Osteocyte (in vitro differentiated cells): ENCODE measurements around the gene TOPAZ1. TPM values are rescaled to one million over a fixed set of nuclear protein-coding genes. Genes with fewer than 3 reads are reported as not detected.

Source experiments
- DNase-seq: peaks from one replicate; pipeline ENCODE4 v3.0.0; 2021; ENCODE audit warnings: mixed read lengths; ENCODE audit not compliant: unreplicated experiment; ENCODE audit errors: extremely low spot score
- H3K27ac Mint-ChIP-seq: one replicate; pipeline ENCODE4 v1.8.0; 2021; ENCODE audit warnings: mild to moderate bottlenecking, mixed read lengths; ENCODE audit not compliant: unreplicated experiment
- H3K27me3 Mint-ChIP-seq: one replicate; pipeline ENCODE4 v1.8.0; 2021; ENCODE audit warnings: mixed read lengths; ENCODE audit not compliant: unreplicated experiment
- H3K36me3 Mint-ChIP-seq: one replicate; pipeline ENCODE4 v1.8.0; 2021; ENCODE audit warnings: mixed read lengths; ENCODE audit not compliant: unreplicated experiment
- H3K4me1 Mint-ChIP-seq: one replicate; pipeline ENCODE4 v1.8.0; 2021; ENCODE audit warnings: mixed read lengths; ENCODE audit not compliant: unreplicated experiment
- H3K4me3 Mint-ChIP-seq: one replicate; pipeline ENCODE4 v1.8.0; 2021; ENCODE audit warnings: mild to moderate bottlenecking, moderate library complexity, mixed read lengths; ENCODE audit not compliant: unreplicated experiment
- H3K9me3 Mint-ChIP-seq: one replicate; pipeline ENCODE4 v1.8.0; 2021; ENCODE audit warnings: mixed read lengths; ENCODE audit not compliant: unreplicated experiment
- total RNA-seq: library from RNA; stranded (reverse); gene quantifications from 2 replicates; pipeline ENCODE4 v1.2.1, GENCODE V29; 2021
- TF ChIP-seq, protein P1 (sequence below): fragments of 200-600 bp; sonication (generic); IDR thresholded peaks from 2 replicates; pipeline ENCODE4 v1.5.0; 2021; ENCODE audit warnings: antibody characterized with exemption, mild to moderate bottlenecking, moderate library complexity

The TOPAZ1 gene
- total RNA-seq, 1 donor from 2014 or later = not detected

DNA sequence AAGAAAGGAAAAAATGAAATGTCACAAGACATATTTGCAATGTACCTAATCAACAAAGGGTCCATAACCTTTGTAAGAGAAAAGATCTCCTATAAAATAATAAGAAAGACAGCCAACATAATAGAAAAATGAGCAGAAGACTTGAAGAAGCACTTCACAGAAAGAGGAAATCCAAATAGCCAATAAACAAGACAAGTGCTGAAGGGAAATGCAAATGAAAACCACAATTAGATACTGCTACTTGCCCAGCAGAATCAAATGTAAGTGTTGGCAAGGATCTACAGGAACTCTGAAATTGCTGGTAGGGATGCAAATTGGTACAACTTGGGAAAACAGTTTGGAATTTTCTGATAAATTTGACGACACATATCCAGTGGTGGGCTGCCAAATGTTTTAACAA is 15.1 kb upstream of the TOPAZ1 start:
- Mint-ChIP-seq H3K27ac (no peak overlapping the region), H3K4me3 (no peak overlapping the region), H3K4me1 (peaks cover 4% of the 10 kb centered on the region), H3K36me3 (no peaks in the 10 kb centered on the region), H3K27me3 (peaks cover 36% of the 10 kb centered on the region), H3K9me3 (no peaks in the 10 kb centered on the region)
- DNase-seq = no peak
- TF ChIP-seq, protein P1, sequence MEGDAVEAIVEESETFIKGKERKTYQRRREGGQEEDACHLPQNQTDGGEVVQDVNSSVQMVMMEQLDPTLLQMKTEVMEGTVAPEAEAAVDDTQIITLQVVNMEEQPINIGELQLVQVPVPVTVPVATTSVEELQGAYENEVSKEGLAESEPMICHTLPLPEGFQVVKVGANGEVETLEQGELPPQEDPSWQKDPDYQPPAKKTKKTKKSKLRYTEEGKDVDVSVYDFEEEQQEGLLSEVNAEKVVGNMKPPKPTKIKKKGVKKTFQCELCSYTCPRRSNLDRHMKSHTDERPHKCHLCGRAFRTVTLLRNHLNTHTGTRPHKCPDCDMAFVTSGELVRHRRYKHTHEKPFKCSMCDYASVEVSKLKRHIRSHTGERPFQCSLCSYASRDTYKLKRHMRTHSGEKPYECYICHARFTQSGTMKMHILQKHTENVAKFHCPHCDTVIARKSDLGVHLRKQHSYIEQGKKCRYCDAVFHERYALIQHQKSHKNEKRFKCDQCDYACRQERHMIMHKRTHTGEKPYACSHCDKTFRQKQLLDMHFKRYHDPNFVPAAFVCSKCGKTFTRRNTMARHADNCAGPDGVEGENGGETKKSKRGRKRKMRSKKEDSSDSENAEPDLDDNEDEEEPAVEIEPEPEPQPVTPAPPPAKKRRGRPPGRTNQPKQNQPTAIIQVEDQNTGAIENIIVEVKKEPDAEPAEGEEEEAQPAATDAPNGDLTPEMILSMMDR = no peak

DNA sequence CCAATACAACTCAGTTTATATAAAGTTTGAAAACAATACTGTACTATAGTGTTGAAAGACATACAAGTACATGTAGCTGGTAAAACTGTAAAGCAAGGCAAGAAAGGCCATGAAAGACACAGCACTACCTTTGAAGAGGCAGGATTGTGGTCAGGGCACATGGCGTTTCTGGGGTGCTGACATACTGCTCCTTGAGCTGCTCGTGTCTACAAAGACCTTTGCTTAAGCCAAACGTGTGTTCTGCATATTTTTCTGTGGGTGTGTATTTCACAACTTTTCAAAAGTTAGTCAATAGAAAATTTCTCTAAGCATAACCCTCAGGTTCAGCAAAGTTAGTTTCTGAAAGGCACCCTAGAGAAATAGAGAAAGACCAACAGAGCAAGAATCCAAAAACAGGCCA is 14.1 kb upstream of the TOPAZ1 start:
- DNase-seq = no peak
- H3K4me1 Mint-ChIP-seq = peaks cover 4% of the 10 kb centered on the region
- H3K27ac Mint-ChIP-seq = no peak overlapping the region
- H3K4me3 Mint-ChIP-seq = no peak overlapping the region
- no peaks in the 10 kb centered on the region for H3K36me3 Mint-ChIP-seq
- H3K27me3 Mint-ChIP-seq = peaks cover 32% of the 10 kb centered on the region
- no peaks in the 10 kb centered on the region for H3K9me3 Mint-ChIP-seq
- TF ChIP-seq, protein P1 = no peak

DNA sequence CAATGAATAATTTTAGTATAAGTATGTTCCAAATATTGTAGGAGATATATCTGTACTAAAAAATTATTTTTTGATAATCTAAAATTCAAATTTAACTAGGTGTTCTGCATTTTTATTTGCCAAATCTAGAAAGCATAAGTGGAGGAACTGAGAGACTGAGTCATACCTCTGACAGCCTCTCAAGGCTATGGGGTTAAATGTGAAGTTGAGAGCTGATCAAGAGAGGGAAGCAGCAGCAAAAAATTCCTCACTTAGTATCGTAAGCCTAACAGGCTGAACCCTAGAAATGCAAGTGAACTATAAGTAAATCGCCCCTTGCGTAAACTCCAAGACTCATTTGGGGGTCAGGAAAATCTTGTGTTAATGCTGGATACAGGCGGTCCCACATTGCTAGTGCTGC is 12.8 kb upstream of the TOPAZ1 start:
- no peak for DNase-seq
- no peaks in the 10 kb centered on the region for H3K9me3 Mint-ChIP-seq
- H3K4me1 Mint-ChIP-seq = no peaks in the 10 kb centered on the region
- no peak overlapping the region for H3K4me3 Mint-ChIP-seq
- H3K27ac Mint-ChIP-seq = no peak overlapping the region
- TF ChIP-seq, protein P1 = no peak
- H3K27me3 Mint-ChIP-seq = peaks cover 34% of the 10 kb centered on the region
- H3K36me3 Mint-ChIP-seq = no peaks in the 10 kb centered on the region

DNA sequence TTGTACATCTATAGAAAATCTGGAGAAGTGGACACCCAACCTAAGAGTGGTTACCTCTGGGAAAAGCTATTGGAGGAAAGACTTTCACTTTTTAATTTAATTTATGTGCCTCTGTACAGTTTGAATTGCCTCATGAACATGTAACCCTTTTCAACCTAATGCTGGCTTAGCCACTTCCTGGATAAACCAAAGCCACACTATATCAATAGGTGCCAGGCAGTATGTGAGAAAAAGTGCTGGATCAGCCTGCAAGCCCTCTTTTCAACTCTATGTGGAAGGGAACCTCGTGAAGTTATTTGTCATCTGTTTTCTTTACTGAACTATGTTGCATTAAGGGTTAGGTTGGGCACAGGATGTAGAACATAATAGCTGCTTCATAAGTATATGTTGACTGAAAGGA is 9.3 kb upstream of the TOPAZ1 start:
- Mint-ChIP-seq H3K27ac (no peak overlapping the region), H3K27me3 (peaks cover 18% of the 10 kb centered on the region), H3K4me1 (peaks cover 5% of the 10 kb centered on the region), H3K9me3 (no peaks in the 10 kb centered on the region), H3K4me3 (no peak overlapping the region), H3K36me3 (no peaks in the 10 kb centered on the region)
- TF ChIP-seq, protein P1 = no peak
- no peak for DNase-seq

- no peak overlapping the region for H3K27ac Mint-ChIP-seq
- TF ChIP-seq, protein P1 = no peak
- no peak overlapping the region for H3K4me3 Mint-ChIP-seq
These were observed 6.9 kb upstream of the TOPAZ1 start for GRCh38 chr3:44234648-44235268.

More at GRCh38 chr3:44234648-44235268, 6.9 kb upstream of the TOPAZ1 start:
- no peaks in the 10 kb centered on the region for H3K36me3 Mint-ChIP-seq
- H3K4me1 Mint-ChIP-seq = peaks cover 5% of the 10 kb centered on the region
- H3K9me3 Mint-ChIP-seq = no peaks in the 10 kb centered on the region
- DNase-seq = no peak
- peaks cover 12% of the 10 kb centered on the region for H3K27me3 Mint-ChIP-seq
